Small intestine (tissue), 7 donors: ENCODE data around the gene NAV3. TPM values are rescaled to one million over a fixed set of nuclear protein-coding genes. Genes with fewer than 3 reads are reported as not detected.

Experiments
- DNase-seq, 2 donors: peaks; one replicate each; pipeline versions ENCODE4 v3.0.0 to v3.0.0-alpha.2; 2013
- FAIRE-seq: peaks from 2 replicates; lab custom pipeline; 2012; peaks lifted over from hg19 to GRCh38; lab: Jason Lieb, UNC
- H3K27ac ChIP-seq, 3 donors: one replicate each; pipeline ENCODE4 v1.5.1; 2013; ENCODE audit warnings: low read length in 2 of 3, mild to moderate bottlenecking in 2 of 3, control low read depth in 1 of 3, inconsistent platforms in 1 of 3, low read depth in 1 of 3, moderate library complexity in 1 of 3
- H3K27me3 ChIP-seq, 3 donors: one replicate each; pipeline ENCODE4 v1.6.1; 2013; ENCODE audit warnings: low read length in 3 of 3, inconsistent platforms in 1 of 3; ENCODE audit not compliant: control insufficient read depth in 3 of 3, insufficient read depth in 3 of 3
- H3K36me3 ChIP-seq, 3 donors: one replicate each; pipeline ENCODE4 v1.6.1; 2013; ENCODE audit warnings: low read length in 3 of 3, inconsistent platforms in 1 of 3, low read depth in 1 of 3, mild to moderate bottlenecking in 1 of 3, moderate library complexity in 1 of 3; ENCODE audit not compliant: control insufficient read depth in 3 of 3, insufficient read depth in 2 of 3
- H3K4me1 ChIP-seq, 3 donors: one replicate each; pipeline ENCODE4 v1.6.1; 2013; ENCODE audit warnings: low read length in 2 of 3, inconsistent platforms in 1 of 3, low read depth in 1 of 3, mild to moderate bottlenecking in 1 of 3, moderate library complexity in 1 of 3; ENCODE audit not compliant: control insufficient read depth in 3 of 3, insufficient read depth in 2 of 3
- H3K4me3 ChIP-seq, 3 donors: one replicate each; pipeline ENCODE4 v1.5.1; 2013; ENCODE audit warnings: low read length in 3 of 3, control low read depth in 1 of 3, inconsistent platforms in 1 of 3, low read depth in 1 of 3, mild to moderate bottlenecking in 1 of 3, moderate library complexity in 1 of 3
- H3K9me3 ChIP-seq, 2 donors: one replicate each; pipeline ENCODE4 v1.6.1; 2013; ENCODE audit warnings: low read depth in 1 of 2, low read length in 1 of 2; ENCODE audit not compliant: control insufficient read depth in 2 of 2, insufficient read depth in 1 of 2
- WGBS, 3 donors: extraction: QIAGEN DNeasy Blood & Tissue Kit; methylation state at CpG; one replicate each; pipeline ENCODE4 v1.1.7; 2013; 5-methylcytosine and 5-hydroxymethylcytosine counted together
- polyA plus RNA-seq, 4 donors: library from polyadenylated mRNA; stranded (reverse) in 3 of 4; unstranded in 1 of 4; fragments of 200-250 nt in 3 of 4; fragments of 120-200 nt in 1 of 4; gene quantifications; one replicate each; pipeline versions ENCODE4 v1.2.1 to v1.2.3, GENCODE V29; 2013
- donor health status: healthy with polysubstance abuse.
- donor health status: control.
- donor health status: control.
- donor health status: Bipolar disorder and iron deficiency.
- donor health status: healthy.

NAV3 gene
- polyA plus RNA-seq, 4 donors: 0.36 to 1.9 TPM; not detected in 2

DNA sequence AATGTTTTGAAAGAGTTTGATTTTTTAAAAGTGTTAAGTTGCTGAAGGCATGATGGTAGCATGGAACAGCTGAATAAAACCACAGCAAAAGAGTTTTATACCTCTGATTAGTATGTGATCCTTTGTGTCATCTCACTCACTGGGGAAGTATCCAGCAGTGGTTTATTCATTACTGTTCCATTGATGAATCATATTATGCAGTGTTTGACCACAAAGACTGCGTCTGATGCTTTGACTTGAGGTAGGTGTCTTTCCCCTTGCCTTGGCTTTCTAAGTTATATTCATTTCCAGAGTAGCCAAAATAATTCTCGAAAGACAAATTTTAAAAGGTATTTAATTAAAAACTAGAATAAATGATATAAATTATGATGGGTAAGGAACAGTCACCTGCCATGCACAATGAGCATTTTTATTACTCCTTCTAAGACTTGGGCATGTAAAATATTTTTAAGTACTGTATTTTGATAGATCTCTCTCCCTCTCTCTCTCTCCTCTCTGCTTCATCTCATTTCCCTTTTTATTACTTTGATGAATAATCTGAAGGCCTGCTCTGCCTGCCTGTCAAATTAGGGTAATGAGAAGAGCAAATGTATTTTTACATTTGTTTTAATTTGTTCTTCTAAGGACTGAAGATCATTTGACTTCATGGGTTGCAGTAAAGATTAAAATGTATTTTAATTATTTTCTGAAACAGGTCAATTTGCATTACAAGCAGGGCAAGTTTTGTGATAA, 164.9 kb downstream of the NAV3 start:
- no peaks in the 10 kb centered on the region for H3K36me3 ChIP-seq
- 61 to 86% (median 68%) methylated on average over 2 of the region's 2 CpGs for WGBS, 3 donors
- no peak for FAIRE-seq

DNA sequence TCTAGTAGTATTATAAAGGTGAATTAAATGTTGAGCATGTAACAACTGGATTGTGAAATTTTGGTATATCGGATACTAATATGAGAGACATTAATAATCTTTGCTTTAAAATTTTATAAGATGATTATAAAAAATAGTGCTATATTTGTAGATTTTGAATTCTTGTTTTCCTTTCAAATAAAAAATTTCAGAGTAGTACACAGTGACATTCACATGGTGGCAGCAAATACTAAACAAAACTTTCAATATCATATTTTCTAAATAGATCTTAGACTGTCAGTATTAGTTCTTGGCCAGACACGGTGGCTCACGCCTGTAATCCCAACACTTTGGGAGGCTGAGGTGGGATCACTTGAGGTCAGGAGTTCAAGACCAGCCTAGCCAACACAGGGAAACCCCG, 166.0 kb downstream of the NAV3 start:
- no peaks in the 10 kb centered on the region for H3K36me3 ChIP-seq
- no peaks in the 10 kb centered on the region for H3K4me1 ChIP-seq
- no peak for DNase-seq
- H3K27ac ChIP-seq: no peak overlapping the region
- H3K9me3 ChIP-seq: no peaks in the 10 kb centered on the region
- H3K4me3 ChIP-seq: no peak overlapping the region
- WGBS, 3 donors: 70 to 82% (median 74%) methylated on average over 4 of the region's 4 CpGs
- no peaks in the 10 kb centered on the region for H3K27me3 ChIP-seq
- FAIRE-seq: no peak

More for the DNA sequence above, 164.9 kb downstream of the NAV3 start:
- no peak for DNase-seq
- Histone ChIP-seq H3K4me1 (no peaks in the 10 kb centered on the region), H3K27me3 (no peaks in the 10 kb centered on the region), H3K4me3 (no peak overlapping the region), H3K9me3 (no peaks in the 10 kb centered on the region), H3K27ac (no peak overlapping the region)

DNA sequence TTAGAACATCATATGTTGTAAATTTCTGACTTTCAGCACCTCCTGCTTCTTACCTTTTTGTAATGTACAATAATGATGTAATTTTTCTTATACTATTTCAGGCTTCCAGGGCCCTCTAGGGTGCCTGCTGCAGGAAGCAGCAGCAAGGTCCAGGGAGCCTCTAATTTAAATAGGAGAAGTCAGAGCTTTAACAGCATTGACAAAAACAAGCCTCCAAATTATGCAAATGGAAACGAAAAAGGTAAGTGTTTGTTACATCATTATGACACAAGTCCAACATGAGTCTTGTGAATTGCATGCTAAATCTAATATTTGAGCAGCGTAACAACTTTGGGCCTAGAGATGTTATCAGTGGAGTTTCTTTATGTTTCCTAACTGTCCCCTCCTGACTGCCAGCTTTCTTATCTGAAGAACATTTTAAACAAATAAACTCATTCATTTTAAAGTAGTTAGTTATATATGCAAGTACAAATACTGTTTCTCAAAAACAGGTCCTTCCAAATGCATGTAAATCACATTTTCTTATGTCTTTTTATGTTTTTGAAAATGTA, 167.6 kb downstream of the NAV3 start:
- no peak overlapping the region for H3K4me3 ChIP-seq
- 50 to 55% (median 50%) methylated on average over 2 of the region's 2 CpGs for WGBS, 3 donors
- H3K36me3 ChIP-seq: no peaks in the 10 kb centered on the region
- no peaks in the 10 kb centered on the region for H3K4me1 ChIP-seq
- DNase-seq: no peak
- no peak for FAIRE-seq
- no peak overlapping the region for H3K27ac ChIP-seq
- no peaks in the 10 kb centered on the region for H3K9me3 ChIP-seq
- H3K27me3 ChIP-seq: no peaks in the 10 kb centered on the region

DNA sequence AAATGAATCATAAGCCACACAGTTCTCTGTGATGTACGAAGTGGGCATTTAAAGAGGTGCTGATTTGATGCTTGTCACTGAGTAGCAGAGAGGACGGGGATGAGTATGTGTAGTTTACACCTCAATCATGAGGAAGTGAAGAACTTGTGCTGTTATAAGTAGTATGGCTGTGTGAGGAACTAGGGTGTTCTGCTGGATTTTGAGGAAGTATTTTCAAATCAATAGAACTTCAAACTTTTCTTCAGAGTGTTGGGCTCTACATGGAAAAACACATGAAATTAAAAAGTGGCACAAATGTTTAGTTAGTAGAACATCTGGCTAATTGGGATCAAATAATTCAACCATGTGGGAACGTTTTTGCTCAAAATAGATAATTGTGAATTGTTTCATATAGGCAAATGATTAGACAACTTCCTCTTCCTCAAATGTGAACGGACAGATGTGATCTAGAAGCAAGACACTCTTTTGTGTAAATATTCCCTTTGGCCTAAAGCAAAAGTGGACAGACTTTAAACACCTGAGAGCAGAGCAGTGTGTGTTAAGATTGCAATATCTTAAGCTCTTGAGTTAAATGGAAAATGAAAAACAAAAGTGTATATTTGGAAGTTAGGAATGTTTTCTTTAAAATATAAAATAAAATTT, 168.5 kb downstream of the NAV3 start:
- H3K27ac ChIP-seq: no peak overlapping the region
- WGBS, 3 donors: 32 to 36% (median 35%) methylated on average over 4 of the region's 4 CpGs

DNA sequence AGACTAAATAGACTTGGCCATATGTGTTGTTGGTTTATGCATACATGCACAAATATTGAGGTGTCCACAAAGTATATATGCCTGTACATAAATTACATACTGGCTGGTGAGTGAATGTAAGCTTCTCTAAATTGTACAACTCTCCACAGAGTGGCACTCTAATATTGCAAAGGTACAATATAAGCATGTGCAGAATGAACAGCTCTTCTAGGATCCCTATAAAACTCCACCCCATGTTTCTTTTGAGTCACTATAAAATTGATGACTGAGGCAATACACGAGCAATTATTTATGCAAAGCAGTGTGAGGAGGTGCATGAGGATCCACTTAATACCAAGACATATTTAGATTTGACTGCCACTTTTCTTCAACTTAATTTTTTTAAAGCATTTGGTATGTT, 172.2 kb downstream of the NAV3 start:
- Histone ChIP-seq H3K27me3 (no peaks in the 10 kb centered on the region), H3K4me3 (no peak overlapping the region), H3K9me3 (no peaks in the 10 kb centered on the region), H3K27ac (no peak overlapping the region), H3K4me1 (no peaks in the 10 kb centered on the region), H3K36me3 (no peaks in the 10 kb centered on the region)
- DNase-seq: no peak
- FAIRE-seq: no peak
- WGBS, 3 donors: 15 to 33% (median 15%) methylated on average over 1 of the region's 1 CpG

More for the DNA sequence above, 168.5 kb downstream of the NAV3 start:
- Histone ChIP-seq H3K9me3 (no peaks in the 10 kb centered on the region), H3K27me3 (no peaks in the 10 kb centered on the region), H3K4me1 (no peaks in the 10 kb centered on the region), H3K36me3 (no peaks in the 10 kb centered on the region), H3K4me3 (no peak overlapping the region)
- FAIRE-seq (no peak), DNase-seq (no peak)

DNA sequence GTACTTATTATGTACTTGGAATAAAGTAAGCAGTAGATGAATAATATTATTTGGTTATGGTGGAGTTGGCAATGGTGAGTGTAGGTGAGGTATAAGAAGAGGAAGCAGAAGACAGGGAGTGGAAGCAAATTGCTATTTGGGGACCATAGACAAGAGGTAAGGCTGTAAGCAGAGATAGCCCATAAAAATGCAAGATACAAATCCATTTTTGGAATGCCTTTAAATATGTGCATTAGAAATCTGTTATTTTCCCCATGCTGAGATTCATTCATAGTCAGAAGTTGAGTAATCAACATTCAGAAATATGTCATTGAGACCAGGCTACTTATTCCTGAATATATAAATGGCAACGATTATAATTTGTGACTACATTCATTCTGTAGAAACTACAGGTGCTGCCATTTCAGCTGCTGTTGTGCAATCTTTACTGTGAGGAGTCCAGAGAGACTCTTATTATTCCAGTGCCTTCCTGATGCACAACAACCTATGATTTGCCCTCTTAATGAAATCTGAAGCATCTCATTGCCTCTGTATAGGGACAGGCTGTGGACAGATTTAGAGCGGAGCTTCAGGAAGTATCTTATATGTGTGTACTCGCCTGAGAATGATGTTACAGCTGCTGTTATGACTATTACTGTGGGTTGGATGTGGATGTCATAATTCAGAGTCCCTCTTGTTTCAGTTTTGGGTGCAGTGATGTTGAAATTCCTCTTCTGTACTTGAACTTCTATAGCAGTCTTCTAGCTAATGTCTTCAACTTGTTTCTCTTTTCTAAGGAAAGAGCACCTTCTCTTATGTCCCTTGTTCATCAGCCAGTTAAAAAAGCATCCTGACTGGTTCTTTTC, 173.8 kb downstream of the NAV3 start:
- 65 to 75% (median 74%) methylated on average over 3 of the region's 3 CpGs for WGBS, 3 donors
- FAIRE-seq: no peak
- no peaks in the 10 kb centered on the region for H3K9me3 ChIP-seq
- no peaks in the 10 kb centered on the region for H3K4me1 ChIP-seq
- no peak overlapping the region for H3K27ac ChIP-seq
- no peak for DNase-seq
- H3K4me3 ChIP-seq: no peak overlapping the region
- H3K36me3 ChIP-seq: no peaks in the 10 kb centered on the region
- no peaks in the 10 kb centered on the region for H3K27me3 ChIP-seq

DNA sequence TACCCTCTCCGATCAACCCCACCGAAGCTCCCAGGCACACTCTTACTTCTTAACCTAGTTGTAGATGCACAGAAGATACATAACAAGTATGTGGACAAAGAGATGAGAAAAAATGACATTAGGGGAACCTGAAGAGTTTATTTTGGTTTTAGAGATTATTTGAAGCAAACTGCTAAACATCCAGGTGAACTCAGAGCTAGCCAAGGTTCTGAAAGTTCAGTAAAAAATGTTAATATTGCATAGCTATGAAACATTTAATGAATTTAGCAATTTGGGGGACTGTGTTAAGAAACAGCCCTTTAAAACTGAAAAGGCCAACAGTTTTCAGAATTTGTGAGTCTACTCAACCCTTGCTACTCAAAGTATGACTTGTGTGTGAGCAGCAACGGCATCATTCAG, 174.4 kb downstream of the NAV3 start:
- 83 to 91% (median 87%) methylated on average over 3 of the region's 3 CpGs for WGBS, 3 donors
- no peak overlapping the region for H3K27ac ChIP-seq
- H3K36me3 ChIP-seq: no peaks in the 10 kb centered on the region
- H3K9me3 ChIP-seq: no peaks in the 10 kb centered on the region
- DNase-seq: no peak
- no peak overlapping the region for H3K4me3 ChIP-seq
- no peaks in the 10 kb centered on the region for H3K27me3 ChIP-seq
- no peaks in the 10 kb centered on the region for H3K4me1 ChIP-seq
- no peak for FAIRE-seq

DNA sequence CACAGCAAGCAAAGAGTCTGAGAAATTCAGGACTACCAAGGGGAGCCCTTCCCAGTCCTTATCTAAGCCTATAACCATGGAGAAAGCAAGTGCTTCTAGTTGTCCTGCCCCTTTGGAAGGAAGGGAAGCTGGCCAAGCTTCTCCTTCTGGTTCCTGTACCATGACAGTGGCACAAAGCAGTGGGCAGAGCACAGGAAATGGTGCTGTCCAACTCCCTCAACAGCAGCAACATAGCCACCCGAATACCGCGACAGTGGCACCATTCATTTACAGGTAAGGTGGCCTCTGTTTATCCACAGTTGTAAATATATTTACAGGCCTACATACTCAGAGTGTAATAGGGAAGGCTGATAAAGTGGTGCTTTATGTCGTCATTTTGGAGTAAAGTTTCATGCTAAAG, 176.5 kb downstream of the NAV3 start:
- H3K9me3 ChIP-seq: no peaks in the 10 kb centered on the region
- no peak overlapping the region for H3K4me3 ChIP-seq
- no peak overlapping the region for H3K27ac ChIP-seq
- no peaks in the 10 kb centered on the region for H3K27me3 ChIP-seq
- WGBS, 3 donors: 87 to 96% (median 92%) methylated on average over 4 of the region's 4 CpGs
- DNase-seq (no peak), FAIRE-seq (no peak)
- no peaks in the 10 kb centered on the region for H3K36me3 ChIP-seq
- H3K4me1 ChIP-seq: no peaks in the 10 kb centered on the region
